Ovary (tissue), 3 donors: ENCODE data around the gene ALDH1A1.

Experiments
- CTCF ChIP-seq, 3 donors: fragments of 450-650 bp in 2 of 3; fragments of 200-600 bp in 1 of 3; IDR thresholded peaks; one replicate each; pipeline versions ENCODE4 v1.5.1 to v1.8.0; 2016 to 2022; ENCODE audit warnings: antibody characterized with exemption in 3 of 3, mild to moderate bottlenecking in 1 of 3
- EP300 ChIP-seq: sonication (generic); formaldehyde crosslinking; IDR thresholded peaks from one replicate; pipeline ENCODE4 v1.6.1; 2017; ENCODE audit warnings: antibody characterized with exemption
- POLR2A ChIP-seq: fragments of 450-650 bp; IDR thresholded peaks from one replicate; pipeline ENCODE4 v1.6.1; 2017; ENCODE audit warnings: antibody characterized with exemption, mild to moderate bottlenecking, moderate library complexity
- donor health status: DM: no; HTN: no; CAD: no.

- no peak for TF ChIP-seq POLR2A
- TF ChIP-seq CTCF (IDR thresholded peaks at IDR 0.05) = no peak
- no peak for TF ChIP-seq EP300
These were observed 16.6 kb downstream of the ALDH1A1 start for GRCh38 chr9:72936266-72936665.
